GM21381 (cell line): ENCODE measurements around the gene LOXL1.
"Not testable (repeated sequence)": the region's sequence is repeated elsewhere in the genome, so short reads cannot be mapped to it uniquely, and the experiment has no call there.

Experiments
- ATAC-seq: cut with Tn5 transposase; IDR thresholded peaks from one replicate; pipeline ENCODE4 v1.9.1; 2021; ENCODE audit warnings: mild to moderate bottlenecking, moderate library complexity; ENCODE audit not compliant: unreplicated experiment

The LOXL1 gene

GRCh38 chr15:73951601-73952000 lies 25.3 kb downstream of the LOXL1 start:
- no peak for ATAC-seq

- ATAC-seq: no peak
Observed at GRCh38 chr15:73952171-73952912, 26.1 kb downstream of the LOXL1 start.

- no peak for ATAC-seq
Observed at GRCh38 chr15:73952913-73953750, 26.9 kb downstream of the LOXL1 start.

- ATAC-seq: no peak
Observed at GRCh38 chr15:73954188-73955145, 28.2 kb downstream of the LOXL1 start.

- no peak for ATAC-seq
Observed at GRCh38 chr15:73955326-73955725, 29.1 kb downstream of the LOXL1 start.

- no peak for ATAC-seq
Observed at GRCh38 chr15:73955861-73956742, 29.8 kb downstream of the LOXL1 start.

- ATAC-seq: no peak
Observed at GRCh38 chr15:73956743-73957135, 30.5 kb downstream of the LOXL1 start.

GRCh38 chr15:73957276-73957675 lies 31.0 kb downstream of the LOXL1 start:
- ATAC-seq: no peak

- no peak for ATAC-seq
Observed at GRCh38 chr15:73957785-73958184, 31.5 kb downstream of the LOXL1 start.

GRCh38 chr15:73959012-73959581 lies 32.8 kb downstream of the LOXL1 start:
- no peak for ATAC-seq

GRCh38 chr15:73959801-73960200 lies 33.5 kb downstream of the LOXL1 start:
- ATAC-seq: no peak

GRCh38 chr15:73960472-73961070 lies 34.3 kb downstream of the LOXL1 start:
- not testable (repeated sequence) for ATAC-seq

GRCh38 chr15:73962433-73962832 lies 36.2 kb downstream of the LOXL1 start:
- ATAC-seq: no peak

- ATAC-seq: no peak
Observed at GRCh38 chr15:73964736-73965093, 38.5 kb downstream of the LOXL1 start.

- ATAC-seq: peak; percentile 18
Observed at GRCh38 chr15:73965094-73965757, 39.0 kb downstream of the LOXL1 start.

- ATAC-seq: peak; percentile 60
Observed at GRCh38 chr15:73965758-73966113, 39.5 kb downstream of the LOXL1 start.

GRCh38 chr15:73968461-73968860 lies 42.2 kb downstream of the LOXL1 start:
- no peak for ATAC-seq

- ATAC-seq: no peak
Observed at GRCh38 chr15:73969151-73969759, 43.0 kb downstream of the LOXL1 start.
